Fibroblast of lung (primary cell): ENCODE data around the gene CELA1. TPM values are rescaled to one million over a fixed set of nuclear protein-coding genes. Genes with fewer than 3 reads are reported as not detected.

Source experiments
- DNase-seq, 2 donors: peaks; one replicate each; pipeline versions ENCODE4 v3.0.0 to v3.0.0-alpha.2; 2010; ENCODE audit warnings: low read depth in 2 of 2
- H2AFZ ChIP-seq: 2 replicates; pipeline ENCODE4 v1.5.1; 2012; ENCODE audit warnings: low read length, control low read depth, inconsistent platforms
- H3K27ac ChIP-seq: 2 replicates; pipeline ENCODE4 v1.5.1; 2011; ENCODE audit warnings: low read length, control low read depth; ENCODE audit not compliant: insufficient read depth
- H3K27me3 ChIP-seq: 2 replicates; pipeline ENCODE4 v1.5.1; 2011; ENCODE audit warnings: mild to moderate bottlenecking, low read length; ENCODE audit not compliant: control insufficient read depth, insufficient read depth
- H3K36me3 ChIP-seq: 2 replicates; pipeline ENCODE4 v1.5.1; 2011; ENCODE audit warnings: low read length; ENCODE audit not compliant: control insufficient read depth, insufficient read depth
- H3K4me1 ChIP-seq: 2 replicates; pipeline ENCODE4 v1.5.1; 2011; ENCODE audit warnings: low read length; ENCODE audit not compliant: control insufficient read depth, insufficient read depth; ENCODE audit errors: extremely low read depth
- H3K4me2 ChIP-seq: 2 replicates; pipeline ENCODE4 v1.5.1; 2011; ENCODE audit warnings: low read length, control low read depth; ENCODE audit not compliant: insufficient read depth; ENCODE audit errors: extremely low read depth
- H3K4me3 ChIP-seq, 4 experiments: fragments of 200-600 bp in 1 of 4; sonication (generic) in 1 of 4; replicated peaks in 1 of 4; 2 replicates each; pipeline ENCODE4 v1.5.1; 2011 to 2016; ENCODE audit warnings: low read length in 4 of 4, low read depth in 3 of 4, mild to moderate bottlenecking in 3 of 4, control low read depth in 2 of 4, inconsistent platforms in 1 of 4, mixed read lengths in 1 of 4; ENCODE audit not compliant: insufficient read depth in 1 of 4; ENCODE audit errors: control extremely low read depth in 1 of 4
- H3K79me2 ChIP-seq: 2 replicates; pipeline ENCODE4 v1.5.1; 2012; ENCODE audit warnings: mild to moderate bottlenecking, low read length, inconsistent platforms; ENCODE audit not compliant: control insufficient read depth, insufficient read depth
- H3K9ac ChIP-seq: 2 replicates; pipeline ENCODE4 v1.5.1; 2011; ENCODE audit warnings: mild to moderate bottlenecking, low read length, control low read depth; ENCODE audit not compliant: insufficient read depth
- H3K9me3 ChIP-seq: 2 replicates; pipeline ENCODE4 v1.5.1; 2012; ENCODE audit warnings: low read depth, low read length; ENCODE audit not compliant: control insufficient read depth, insufficient read depth
- H4K20me1 ChIP-seq: 2 replicates; pipeline ENCODE4 v1.5.1; 2011; ENCODE audit warnings: low read length; ENCODE audit not compliant: control insufficient read depth, insufficient read depth; ENCODE audit errors: extremely low read depth
- CTCF ChIP-seq, 2 donors: IDR thresholded peaks in 1 of 2; conservative IDR thresholded peaks in 1 of 2; 1 replicate in 1 of 2; 2 replicates in 1 of 2; pipeline ENCODE4 v1.5.1; 2011 to 2012; ENCODE audit warnings: low read length in 2 of 2, control low read depth in 1 of 2, inconsistent platforms in 1 of 2, low read depth in 1 of 2, mild to moderate bottlenecking in 1 of 2
- EZH2 ChIP-seq: IDR thresholded peaks from 2 replicates; pipeline ENCODE4 v1.5.1; 2012; ENCODE audit warnings: low read length, control low read depth, mild to moderate bottlenecking; ENCODE audit errors: missing control alignments
- polyA plus RNA-seq, 2 donors: library from polyadenylated mRNA; depleted of rRNA in 1 of 2; stranded (reverse) in 1 of 2; unstranded in 1 of 2; fragments of >200 nt; gene quantifications; 2 replicates each; pipeline ENCODE4 v1.2.1, GENCODE V29; 2011 to 2012; ENCODE audit warnings: missing spikeins in 1 of 2
- total RNA-seq: library from RNA; depleted of rRNA; stranded (reverse); fragments of >200 nt; gene quantifications from 2 replicates; pipeline ENCODE4 v1.2.1, GENCODE V29; 2014

CELA1 gene
- total and polyA plus RNA-seq, 2 donors (not counting 1 experiment from before 2014, with no cell fraction given): not detected

GRCh38 chr12:51323317-51323960 lies 23.0 kb downstream of the CELA1 start:
- Histone ChIP-seq H3K4me3 (no peak overlapping the region), H2AFZ (no peak overlapping the region), H3K36me3 (no peaks in the 10 kb centered on the region), H3K79me2 (no peaks in the 10 kb centered on the region), H3K27me3 (no peaks in the 10 kb centered on the region), H3K4me2 (no peak overlapping the region), H3K27ac (no peak overlapping the region), H3K4me1 (no peaks in the 10 kb centered on the region), H4K20me1 (no peaks in the 10 kb centered on the region), H3K9ac (no peak overlapping the region), H3K9me3 (no peaks in the 10 kb centered on the region)
- DNase-seq: no peak
- TF ChIP-seq CTCF (conservative IDR thresholded peaks at IDR 0.05 in 1 of 2, IDR thresholded peaks at IDR 0.05 in 1 of 2; ENCODE audit: low read depth in 1 of 2, low read length in 2 of 2) (no peak), EZH2 (no peak)

GRCh38 chr12:51322452-51322851 lies 24.0 kb downstream of the CELA1 start:
- no peaks in the 10 kb centered on the region for H3K4me1 ChIP-seq
- H4K20me1 ChIP-seq: no peaks in the 10 kb centered on the region
- no peaks in the 10 kb centered on the region for H3K27me3 ChIP-seq
- H3K4me2 ChIP-seq: no peak overlapping the region
- no peak for DNase-seq
- H3K9me3 ChIP-seq: no peaks in the 10 kb centered on the region
- no peak overlapping the region for H3K27ac ChIP-seq
- H3K4me3 ChIP-seq: no peak overlapping the region
- TF ChIP-seq CTCF (conservative IDR thresholded peaks at IDR 0.05 in 1 of 2, IDR thresholded peaks at IDR 0.05 in 1 of 2; ENCODE audit: low read depth in 1 of 2, low read length in 2 of 2) (no peak), EZH2 (no peak)
- H3K9ac ChIP-seq: no peak overlapping the region
- H3K36me3 ChIP-seq: no peaks in the 10 kb centered on the region
- H3K79me2 ChIP-seq: no peaks in the 10 kb centered on the region
- H2AFZ ChIP-seq: no peak overlapping the region

- DNase-seq: no peak
- H3K27ac ChIP-seq: no peak overlapping the region
- H2AFZ ChIP-seq: no peak overlapping the region
- no peak overlapping the region for H3K9ac ChIP-seq
- H3K36me3 ChIP-seq: no peaks in the 10 kb centered on the region
- no peaks in the 10 kb centered on the region for H3K4me1 ChIP-seq
- H3K79me2 ChIP-seq: no peaks in the 10 kb centered on the region
- no peaks in the 10 kb centered on the region for H3K9me3 ChIP-seq
- TF ChIP-seq CTCF (conservative IDR thresholded peaks at IDR 0.05 in 1 of 2, IDR thresholded peaks at IDR 0.05 in 1 of 2; ENCODE audit: low read depth in 1 of 2, low read length in 2 of 2) (no peak), EZH2 (no peak)
- no peak overlapping the region for H3K4me3 ChIP-seq
- no peak overlapping the region for H3K4me2 ChIP-seq
- no peaks in the 10 kb centered on the region for H3K27me3 ChIP-seq
- no peaks in the 10 kb centered on the region for H4K20me1 ChIP-seq
Observed at GRCh38 chr12:51321882-51322281, 24.6 kb downstream of the CELA1 start.
